ENCODE data around the gene GRIN1. TPM values are rescaled to one million over a fixed set of nuclear protein-coding genes. Genes with fewer than 3 reads are reported as not detected.
A peak's percentile ranks its signal among the peaks of the same experiment; 100 is the strongest.

Gene GRIN1
- polyA plus RNA-seq, 1 donor = 2.6 TPM

DNA sequence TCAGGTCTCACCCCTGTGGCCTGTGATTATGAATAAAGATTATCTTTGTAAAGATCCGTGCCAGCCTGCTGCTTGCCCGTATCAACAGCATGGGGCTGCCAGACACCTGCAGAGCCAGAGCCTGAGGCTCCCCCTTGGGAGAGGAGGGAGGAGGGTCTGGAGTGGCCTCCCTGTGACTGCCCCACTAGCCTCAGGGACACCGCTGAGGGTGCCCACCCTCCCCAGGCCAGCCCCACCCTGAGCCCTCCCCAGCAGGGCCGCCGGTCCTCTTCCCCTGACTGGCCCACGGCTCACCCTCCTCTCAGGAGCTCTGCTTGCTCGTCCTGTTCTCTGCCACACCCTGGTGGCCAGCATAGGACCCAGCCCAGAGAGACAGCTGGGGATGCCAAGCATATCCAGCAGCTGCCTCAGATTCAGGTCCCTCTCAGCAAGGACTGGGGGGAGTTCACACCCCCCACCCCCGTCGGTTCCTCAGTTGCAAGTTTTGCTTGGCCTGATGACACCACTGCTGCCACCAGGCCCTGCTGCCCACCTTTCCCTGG is 51.4 kb downstream of the GRIN1 start:
- H3K9me3 ChIP-seq (ENCODE audit: control insufficient read depth, low read depth, low read length) = no peaks in the 10 kb centered on the region
- no CpG with 5 or more reads among the region's 9 CpGs for WGBS (ENCODE audit: insufficient coverage, low lambda C conversion rate)
- H3K4me3 ChIP-seq (ENCODE audit: low read length) = peak overlapping the region; percentile 100
- H3K4me1 ChIP-seq (ENCODE audit: control insufficient read depth, insufficient read depth, low read length) = peaks cover 48% of the 10 kb centered on the region
- no peak for DNase-seq
- H3K27ac ChIP-seq (ENCODE audit: low read length) = no peak overlapping the region
- no peaks in the 10 kb centered on the region for H3K27me3 ChIP-seq (ENCODE audit: control insufficient read depth, insufficient read depth, low read length)
- H3K36me3 ChIP-seq (ENCODE audit: control insufficient read depth, insufficient read depth, low read length) = peaks cover 57% of the 10 kb centered on the region

DNA sequence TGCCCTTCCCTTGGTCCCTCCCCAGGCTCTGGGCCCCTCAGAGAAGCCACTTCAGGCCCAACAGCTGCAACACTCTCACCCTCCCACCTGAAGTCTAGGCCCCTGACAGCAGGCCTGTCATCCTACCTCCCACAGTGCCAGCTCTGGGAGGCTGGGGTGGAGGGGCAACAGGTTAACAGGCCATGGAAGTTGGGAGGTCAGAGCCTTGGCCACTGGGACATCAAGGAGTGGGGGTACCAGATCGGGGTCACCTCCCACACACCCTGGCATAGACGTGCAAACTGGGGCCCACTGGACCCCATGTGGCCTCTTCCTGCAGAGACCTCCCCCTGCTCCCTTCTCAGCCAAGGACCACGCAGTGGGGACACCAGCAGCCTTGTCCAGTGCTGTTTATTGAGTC is 52.3 kb downstream of the GRIN1 start:
- no peak overlapping the region for H3K4me3 ChIP-seq (ENCODE audit: low read length)
- peaks cover 56% of the 10 kb centered on the region for H3K4me1 ChIP-seq (ENCODE audit: control insufficient read depth, insufficient read depth, low read length)
- no peak overlapping the region for H3K27ac ChIP-seq (ENCODE audit: low read length)

GRCh38 chr9:137191691-137192447 is 52.9 kb downstream of the GRIN1 start:
- no CpG with 5 or more reads among the region's 22 CpGs for WGBS (ENCODE audit: insufficient coverage, low lambda C conversion rate)
- Histone ChIP-seq H3K27me3 (ENCODE audit: control insufficient read depth, insufficient read depth, low read length) (no peaks in the 10 kb centered on the region), H3K9me3 (ENCODE audit: control insufficient read depth, low read depth, low read length) (no peaks in the 10 kb centered on the region), H3K36me3 (ENCODE audit: control insufficient read depth, insufficient read depth, low read length) (peaks cover 43% of the 10 kb centered on the region), H3K27ac (ENCODE audit: low read length) (no peak overlapping the region), H3K4me3 (ENCODE audit: low read length) (no peak overlapping the region), H3K4me1 (ENCODE audit: control insufficient read depth, insufficient read depth, low read length) (peaks cover 56% of the 10 kb centered on the region)
- no peak for DNase-seq

More for the DNA sequence above, 52.3 kb downstream of the GRIN1 start:
- Histone ChIP-seq H3K27me3 (ENCODE audit: control insufficient read depth, insufficient read depth, low read length) (no peaks in the 10 kb centered on the region), H3K9me3 (ENCODE audit: control insufficient read depth, low read depth, low read length) (no peaks in the 10 kb centered on the region), H3K36me3 (ENCODE audit: control insufficient read depth, insufficient read depth, low read length) (peaks cover 50% of the 10 kb centered on the region)
- no peak for DNase-seq
- WGBS (ENCODE audit: insufficient coverage, low lambda C conversion rate) = no CpG with 5 or more reads among the region's 3 CpGs

GRCh38 chr9:137192448-137192780 is 53.5 kb downstream of the GRIN1 start:
- no peaks in the 10 kb centered on the region for H3K9me3 ChIP-seq (ENCODE audit: control insufficient read depth, low read depth, low read length)
- no peak overlapping the region for H3K27ac ChIP-seq (ENCODE audit: low read length)
- H3K4me3 ChIP-seq (ENCODE audit: low read length) = no peak overlapping the region
- no CpG with 5 or more reads among the region's 10 CpGs for WGBS (ENCODE audit: insufficient coverage, low lambda C conversion rate)
- H3K36me3 ChIP-seq (ENCODE audit: control insufficient read depth, insufficient read depth, low read length) = peaks cover 40% of the 10 kb centered on the region
- H3K27me3 ChIP-seq (ENCODE audit: control insufficient read depth, insufficient read depth, low read length) = no peaks in the 10 kb centered on the region
- no peak for DNase-seq
- H3K4me1 ChIP-seq (ENCODE audit: control insufficient read depth, insufficient read depth, low read length) = peaks cover 56% of the 10 kb centered on the region

DNA sequence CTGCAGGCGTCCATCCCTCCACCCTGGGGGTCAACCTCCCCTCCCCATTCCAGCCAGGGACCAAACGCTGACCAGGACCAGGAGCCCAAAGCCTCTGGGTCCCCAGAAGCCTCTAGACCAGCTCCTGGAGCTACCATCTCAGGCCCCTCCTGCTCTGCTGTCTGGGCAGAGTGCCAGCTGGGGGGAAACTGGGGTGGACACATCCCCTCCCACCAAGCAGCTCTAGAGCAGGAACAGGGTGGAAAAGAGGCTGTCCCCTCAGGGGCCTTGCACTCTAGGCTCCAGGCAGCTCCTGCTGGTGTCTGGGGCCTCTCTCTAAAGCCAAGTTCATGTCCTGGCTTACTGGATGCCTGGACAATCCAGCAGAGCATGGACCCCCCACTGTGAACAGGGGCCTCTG is 53.9 kb downstream of the GRIN1 start:
- Histone ChIP-seq H3K36me3 (ENCODE audit: control insufficient read depth, insufficient read depth, low read length) (peaks cover 40% of the 10 kb centered on the region), H3K27ac (ENCODE audit: low read length) (no peak overlapping the region), H3K4me1 (ENCODE audit: control insufficient read depth, insufficient read depth, low read length) (peaks cover 57% of the 10 kb centered on the region), H3K9me3 (ENCODE audit: control insufficient read depth, low read depth, low read length) (no peaks in the 10 kb centered on the region), H3K4me3 (ENCODE audit: low read length) (no peak overlapping the region), H3K27me3 (ENCODE audit: control insufficient read depth, insufficient read depth, low read length) (no peaks in the 10 kb centered on the region)
- WGBS (ENCODE audit: insufficient coverage, low lambda C conversion rate) = no CpG with 5 or more reads among the region's 2 CpGs
- no peak for DNase-seq

DNA sequence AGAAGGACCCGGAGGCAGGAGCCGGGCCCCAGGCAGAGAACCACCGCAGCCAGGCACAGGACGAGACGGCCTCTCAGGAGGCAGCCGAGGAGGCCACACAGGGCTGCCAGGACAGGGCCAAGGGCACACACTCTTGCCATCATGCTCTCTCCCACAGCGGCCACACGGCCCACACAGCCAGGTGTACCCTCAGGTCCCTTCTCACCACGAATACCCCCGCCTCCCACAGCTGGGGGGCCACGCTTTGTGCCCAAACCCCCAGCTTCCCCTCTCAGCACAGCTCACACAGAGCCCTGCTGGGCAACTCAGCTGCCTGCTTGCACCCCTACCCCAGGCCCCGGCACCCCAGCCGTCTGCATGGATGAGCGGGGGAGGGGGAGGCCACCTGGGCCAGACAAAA is 54.8 kb downstream of the GRIN1 start:
- no peak overlapping the region for H3K4me3 ChIP-seq (ENCODE audit: low read length)
- no peak overlapping the region for H3K27ac ChIP-seq (ENCODE audit: low read length)
- no CpG with 5 or more reads among the region's 14 CpGs for WGBS (ENCODE audit: insufficient coverage, low lambda C conversion rate)
- peaks cover 65% of the 10 kb centered on the region for H3K4me1 ChIP-seq (ENCODE audit: control insufficient read depth, insufficient read depth, low read length)
- H3K27me3 ChIP-seq (ENCODE audit: control insufficient read depth, insufficient read depth, low read length) = no peaks in the 10 kb centered on the region
- DNase-seq = no peak
- no peaks in the 10 kb centered on the region for H3K9me3 ChIP-seq (ENCODE audit: control insufficient read depth, low read depth, low read length)
- H3K36me3 ChIP-seq (ENCODE audit: control insufficient read depth, insufficient read depth, low read length) = peaks cover 40% of the 10 kb centered on the region

DNA sequence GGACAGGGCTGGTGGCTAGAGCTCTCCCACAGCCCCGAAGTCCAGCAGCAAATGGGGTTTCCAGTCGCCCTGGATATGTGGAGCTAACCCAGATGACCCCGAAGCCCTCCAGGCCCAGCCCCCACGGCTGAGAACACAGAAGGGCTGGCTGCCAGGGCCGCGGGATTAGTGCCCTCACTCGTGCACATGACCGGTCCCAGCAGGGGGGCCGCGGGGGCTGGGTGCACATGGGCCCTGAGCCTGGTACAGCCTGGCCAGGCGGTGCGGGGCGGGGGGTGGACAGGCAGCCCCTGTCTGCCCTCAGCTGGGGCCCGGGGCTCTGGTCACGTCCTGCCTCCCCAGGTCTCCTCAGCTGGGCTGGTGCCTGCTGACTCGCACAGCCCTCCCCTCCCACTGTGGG is 55.4 kb downstream of the GRIN1 start:
- Histone ChIP-seq H3K9me3 (ENCODE audit: control insufficient read depth, low read depth, low read length) (no peaks in the 10 kb centered on the region), H3K27me3 (ENCODE audit: control insufficient read depth, insufficient read depth, low read length) (no peaks in the 10 kb centered on the region), H3K27ac (ENCODE audit: low read length) (no peak overlapping the region), H3K4me1 (ENCODE audit: control insufficient read depth, insufficient read depth, low read length) (peaks cover 69% of the 10 kb centered on the region), H3K36me3 (ENCODE audit: control insufficient read depth, insufficient read depth, low read length) (peaks cover 40% of the 10 kb centered on the region), H3K4me3 (ENCODE audit: low read length) (no peak overlapping the region)
- no CpG with 5 or more reads among the region's 16 CpGs for WGBS (ENCODE audit: insufficient coverage, low lambda C conversion rate)
- DNase-seq = no peak

DNA sequence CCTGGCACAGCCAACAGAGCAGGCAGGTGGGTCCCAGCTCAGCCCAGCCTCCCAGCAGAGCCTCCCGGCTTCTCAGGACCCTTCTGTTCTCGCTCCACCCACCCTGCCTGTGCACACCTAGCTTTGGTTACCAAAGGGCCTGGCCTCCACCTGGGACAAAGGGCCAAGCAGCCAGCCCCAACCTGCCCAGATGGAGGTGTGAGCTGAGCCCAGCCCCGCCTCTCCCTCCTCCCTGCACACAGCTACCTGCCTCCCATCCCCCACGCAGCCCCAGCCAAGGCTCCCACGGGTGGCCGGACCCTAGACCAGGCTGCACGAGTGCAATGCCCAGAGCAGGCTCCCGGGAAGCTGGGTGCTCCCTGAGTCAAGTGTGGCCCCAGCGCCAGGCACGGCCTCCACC is 56.0 kb downstream of the GRIN1 start:
- H3K27me3 ChIP-seq (ENCODE audit: control insufficient read depth, insufficient read depth, low read length) = no peaks in the 10 kb centered on the region
- peaks cover 38% of the 10 kb centered on the region for H3K36me3 ChIP-seq (ENCODE audit: control insufficient read depth, insufficient read depth, low read length)
- no peak overlapping the region for H3K4me3 ChIP-seq (ENCODE audit: low read length)
- no peaks in the 10 kb centered on the region for H3K9me3 ChIP-seq (ENCODE audit: control insufficient read depth, low read depth, low read length)
- peak overlapping the region; percentile 68 for H3K27ac ChIP-seq (ENCODE audit: low read length)
- WGBS (ENCODE audit: insufficient coverage, low lambda C conversion rate) = no CpG with 5 or more reads among the region's 10 CpGs
- peaks cover 67% of the 10 kb centered on the region for H3K4me1 ChIP-seq (ENCODE audit: control insufficient read depth, insufficient read depth, low read length)
- DNase-seq = no peak

- WGBS (ENCODE audit: insufficient coverage, low lambda C conversion rate) = 20% methylated on average over 1 of the region's 21 CpGs
- Histone ChIP-seq H3K36me3 (ENCODE audit: control insufficient read depth, insufficient read depth, low read length) (peaks cover 30% of the 10 kb centered on the region), H3K27ac (ENCODE audit: low read length) (peak overlapping the region; percentile 68), H3K27me3 (ENCODE audit: control insufficient read depth, insufficient read depth, low read length) (no peaks in the 10 kb centered on the region), H3K4me1 (ENCODE audit: control insufficient read depth, insufficient read depth, low read length) (peaks cover 59% of the 10 kb centered on the region), H3K4me3 (ENCODE audit: low read length) (no peak overlapping the region), H3K9me3 (ENCODE audit: control insufficient read depth, low read depth, low read length) (no peaks in the 10 kb centered on the region)
- DNase-seq = peak; percentile 56 to 82
Observed at GRCh38 chr9:137195525-137196220, 56.7 kb downstream of the GRIN1 start.

- peak overlapping the region; percentile 67 for H3K4me3 ChIP-seq (ENCODE audit: low read length)
- no CpG with 5 or more reads among the region's 19 CpGs for whole genome bisulfite sequencing (ENCODE audit: insufficient coverage, low lambda C conversion rate)
- H3K4me1 ChIP-seq (ENCODE audit: control insufficient read depth, insufficient read depth, low read length) = peaks cover 61% of the 10 kb centered on the region
- H3K27me3 ChIP-seq (ENCODE audit: control insufficient read depth, insufficient read depth, low read length) = no peaks in the 10 kb centered on the region
- H3K27ac ChIP-seq (ENCODE audit: low read length) = peak overlapping the region; percentile 83
- H3K36me3 ChIP-seq (ENCODE audit: control insufficient read depth, insufficient read depth, low read length) = peaks cover 7% of the 10 kb centered on the region
- H3K9me3 ChIP-seq (ENCODE audit: control insufficient read depth, low read depth, low read length) = no peaks in the 10 kb centered on the region
- DNase-seq = peak; percentile 67 to 85
Observed at GRCh38 chr9:137198051-137198901, 59.3 kb downstream of the GRIN1 start.
